CD14-positive monocyte (primary cell): ENCODE results near the gene PLCH2. TPM values are rescaled to one million over a fixed set of nuclear protein-coding genes. Genes with fewer than 3 reads are reported as not detected.
A peak's percentile ranks its signal among the peaks of the same experiment; 100 is the strongest.

Experiments used
- DNase-seq, 3 donors: peaks; one replicate each; pipeline ENCODE4 v3.0.0-alpha.2; 2011 to 2022
- H2AFZ ChIP-seq: 2 replicates; pipeline ENCODE4 v1.6.0; 2012; ENCODE audit warnings: mild to moderate bottlenecking, low read depth, low read length, inconsistent platforms; ENCODE audit not compliant: insufficient read depth, poor library complexity, severe bottlenecking
- H3K27ac ChIP-seq, 2 donors: 1 replicate in 1 of 2; 2 replicates in 1 of 2; pipeline ENCODE4 v1.5.1; 2012 to 2013; ENCODE audit warnings: low read length in 2 of 2, control low read depth in 1 of 2, inconsistent platforms in 1 of 2, low read depth in 1 of 2, mild to moderate bottlenecking in 1 of 2
- H3K27me3 ChIP-seq, 2 donors: one replicate each; pipeline versions ENCODE4 v1.6.0 to v1.6.1; 2011 to 2013; ENCODE audit warnings: low read length in 2 of 2; ENCODE audit not compliant: control insufficient read depth in 2 of 2, insufficient read depth in 2 of 2
- H3K36me3 ChIP-seq, 2 donors: replicated peaks in 1 of 2; 1 replicate in 1 of 2; 2 replicates in 1 of 2; pipeline versions ENCODE4 v1.5.1 to v1.6.1; 2012 to 2013; ENCODE audit warnings: low read length in 2 of 2, control low read depth in 1 of 2, inconsistent platforms in 1 of 2, mild to moderate bottlenecking in 1 of 2; ENCODE audit not compliant: insufficient read depth in 2 of 2, control insufficient read depth in 1 of 2
- H3K4me1 ChIP-seq, 2 donors: 1 replicate in 1 of 2; 2 replicates in 1 of 2; pipeline versions ENCODE4 v1.5.1 to v1.6.1; 2012 to 2013; ENCODE audit warnings: low read length in 2 of 2, control low read depth in 1 of 2, inconsistent platforms in 1 of 2, mild to moderate bottlenecking in 1 of 2, moderate library complexity in 1 of 2; ENCODE audit not compliant: insufficient read depth in 2 of 2, control insufficient read depth in 1 of 2
- H3K4me2 ChIP-seq: replicated peaks from 2 replicates; pipeline ENCODE3; 2012; ENCODE audit warnings: low read length, moderate library complexity, mild to moderate bottlenecking; ENCODE audit not compliant: poor library complexity, severe bottlenecking; ENCODE audit errors: extremely low read depth
- H3K4me3 ChIP-seq, 3 experiments: fragments of 200-600 bp in 1 of 3; sonication (generic) in 1 of 3; replicated peaks in 1 of 3; 1 replicate in 2 of 3; 2 replicates in 1 of 3; pipeline ENCODE4 v1.5.1; 2011 to 2013; ENCODE audit warnings: low read length in 3 of 3, mild to moderate bottlenecking in 3 of 3, control low read depth in 2 of 3, low read depth in 2 of 3, inconsistent platforms in 1 of 3, moderate library complexity in 1 of 3
- H3K79me2 ChIP-seq: 2 replicates; pipeline ENCODE4 v1.6.0; 2012; ENCODE audit warnings: mild to moderate bottlenecking, control low read depth, inconsistent platforms, low read length, moderate library complexity; ENCODE audit not compliant: insufficient read depth
- H3K9ac ChIP-seq: 2 replicates; pipeline ENCODE4 v1.6.0; 2017; ENCODE audit warnings: low read length, mild to moderate bottlenecking; ENCODE audit not compliant: insufficient read depth, poor library complexity, severe bottlenecking
- H3K9me3 ChIP-seq, 2 donors: replicated peaks in 1 of 2; 1 replicate in 1 of 2; 2 replicates in 1 of 2; pipeline versions ENCODE4 v1.5.1 to v1.6.1; 2012 to 2013; ENCODE audit warnings: low read length in 2 of 2, control low read depth in 1 of 2; ENCODE audit not compliant: control insufficient read depth in 1 of 2, insufficient read depth in 1 of 2
- H4K20me1 ChIP-seq: 2 replicates; pipeline ENCODE4 v1.6.0; 2012; ENCODE audit warnings: mild to moderate bottlenecking, low read length, control low read depth, moderate library complexity; ENCODE audit not compliant: insufficient read depth
- H3K27ac Mint-ChIP-seq, 7 donors: one replicate each; pipeline ENCODE4 v1.8.0; 2020; ENCODE audit warnings: mild to moderate bottlenecking in 7 of 7, mixed read lengths in 7 of 7, moderate library complexity in 6 of 7, inconsistent platforms in 2 of 7
- H3K27me3 Mint-ChIP-seq, 3 donors: one replicate each; pipeline ENCODE4 v1.8.0; 2021 to 2022; ENCODE audit warnings: low read depth in 3 of 3, mild to moderate bottlenecking in 3 of 3, mixed read lengths in 3 of 3, moderate library complexity in 3 of 3, inconsistent platforms in 1 of 3
- H3K36me3 Mint-ChIP-seq, 2 donors: one replicate each; pipeline ENCODE4 v1.8.0; 2020; ENCODE audit warnings: mixed read lengths in 2 of 2, inconsistent platforms in 1 of 2, mild to moderate bottlenecking in 1 of 2
- H3K4me1 Mint-ChIP-seq: one replicate; pipeline ENCODE4 v1.8.0; 2020; ENCODE audit warnings: mild to moderate bottlenecking, mixed read lengths
- H3K4me3 Mint-ChIP-seq, 2 donors: one replicate each; pipeline ENCODE4 v1.8.0; 2020; ENCODE audit warnings: mild to moderate bottlenecking in 2 of 2, mixed read lengths in 2 of 2, moderate library complexity in 1 of 2
- H3K9me3 Mint-ChIP-seq, 7 donors: one replicate each; pipeline ENCODE4 v1.8.0; 2020 to 2022; ENCODE audit warnings: mixed read lengths in 7 of 7, mild to moderate bottlenecking in 6 of 7, moderate library complexity in 6 of 7, inconsistent platforms in 2 of 7
- WGBS: methylation state at CpG from one replicate; pipeline ENCODE4 v1.1.5; 2013; ENCODE audit warnings: missing lambda C conversion rate; ENCODE audit not compliant: insufficient coverage; 5-methylcytosine and 5-hydroxymethylcytosine counted together
- intact Hi-C, 2 donors: fragments of 100-400 bp; cut with micrococcal nuclease; formaldehyde crosslinking; loops; one replicate each; pipeline versions ENCODE4 v1.15.0 to v1.15.1; 2023
- polyA plus RNA-seq, 3 donors: library from polyadenylated mRNA; depleted of rRNA in 1 of 3; unstranded in 2 of 3; stranded (reverse) in 1 of 3; fragments of 300-500 nt in 2 of 3; fragments of >200 nt in 1 of 3; fragmentation: Illumina TruSeq in 2 of 3; gene quantifications; 1 replicate in 2 of 3; 2 replicates in 1 of 3; pipeline ENCODE4 v1.2.3, GENCODE V29; 2012 to 2021
- TF ChIP-seq, protein P1 (sequence below): fragments of 200-600 bp; IDR thresholded peaks from one replicate; pipeline ENCODE4 v1.8.0; 2022; ENCODE audit warnings: antibody characterized with exemption, mild to moderate bottlenecking

The PLCH2 gene
- polyA plus RNA-seq, 3 donors, result 1.2 TPM; not detected in 2

DNA sequence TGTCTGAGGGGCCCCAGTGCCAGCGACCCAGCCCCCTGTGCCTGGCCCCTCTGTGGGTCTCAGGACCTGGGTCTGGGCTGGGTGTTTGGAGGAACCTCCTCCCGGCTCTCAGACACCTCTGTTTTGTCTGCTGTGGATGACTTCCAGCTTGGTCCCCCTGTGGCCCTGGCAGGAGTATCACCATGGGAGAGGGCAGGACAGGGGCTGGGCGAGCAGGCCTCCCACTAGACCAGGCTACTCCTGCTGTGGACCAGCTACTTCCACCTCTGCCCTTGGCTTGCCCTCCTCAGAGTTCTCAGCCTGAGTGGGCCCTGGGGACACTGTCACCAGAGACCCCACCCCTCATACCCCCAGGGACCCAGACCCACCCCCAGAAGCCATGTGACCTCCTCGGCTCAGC, 21.8 kb downstream of the PLCH2 start:
- no peaks in the 10 kb centered on the region for H3K9me3 ChIP-seq
- H4K20me1 ChIP-seq, result no peaks in the 10 kb centered on the region
- H3K27ac Mint-ChIP-seq, result peak overlapping the region in 3 of 7 donors; percentile 18 to 83 (median 45)
- H2AFZ ChIP-seq, result no peak overlapping the region
- 49% methylated on average over 3 of the region's 4 CpGs for WGBS
- no peaks in the 10 kb centered on the region for H3K27me3 ChIP-seq
- no peaks in the 10 kb centered on the region for H3K9me3 Mint-ChIP-seq
- no peaks in the 10 kb centered on the region for H3K36me3 ChIP-seq
- H3K4me3 Mint-ChIP-seq, result no peak overlapping the region
- no peak overlapping the region for H3K9ac ChIP-seq
- H3K27ac ChIP-seq, result no peak overlapping the region
- H3K4me1 Mint-ChIP-seq, result peaks cover 8% of the 10 kb centered on the region
- H3K4me3 ChIP-seq, result no peak overlapping the region
- H3K79me2 ChIP-seq, result no peaks in the 10 kb centered on the region
- intact Hi-C loops, result no loop called here
- H3K4me2 ChIP-seq, result no peak overlapping the region
- H3K36me3 Mint-ChIP-seq, result no peaks in the 10 kb centered on the region
- H3K4me1 ChIP-seq, result peaks cover 10 to 11% of the 10 kb centered on the region in 2 donors
- DNase-seq, result no peak
- H3K27me3 Mint-ChIP-seq, result peaks cover 1 to 4% (median 2%) of the 10 kb centered on the region in 3 donors
- TF ChIP-seq, protein P1, sequence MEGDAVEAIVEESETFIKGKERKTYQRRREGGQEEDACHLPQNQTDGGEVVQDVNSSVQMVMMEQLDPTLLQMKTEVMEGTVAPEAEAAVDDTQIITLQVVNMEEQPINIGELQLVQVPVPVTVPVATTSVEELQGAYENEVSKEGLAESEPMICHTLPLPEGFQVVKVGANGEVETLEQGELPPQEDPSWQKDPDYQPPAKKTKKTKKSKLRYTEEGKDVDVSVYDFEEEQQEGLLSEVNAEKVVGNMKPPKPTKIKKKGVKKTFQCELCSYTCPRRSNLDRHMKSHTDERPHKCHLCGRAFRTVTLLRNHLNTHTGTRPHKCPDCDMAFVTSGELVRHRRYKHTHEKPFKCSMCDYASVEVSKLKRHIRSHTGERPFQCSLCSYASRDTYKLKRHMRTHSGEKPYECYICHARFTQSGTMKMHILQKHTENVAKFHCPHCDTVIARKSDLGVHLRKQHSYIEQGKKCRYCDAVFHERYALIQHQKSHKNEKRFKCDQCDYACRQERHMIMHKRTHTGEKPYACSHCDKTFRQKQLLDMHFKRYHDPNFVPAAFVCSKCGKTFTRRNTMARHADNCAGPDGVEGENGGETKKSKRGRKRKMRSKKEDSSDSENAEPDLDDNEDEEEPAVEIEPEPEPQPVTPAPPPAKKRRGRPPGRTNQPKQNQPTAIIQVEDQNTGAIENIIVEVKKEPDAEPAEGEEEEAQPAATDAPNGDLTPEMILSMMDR, result no peak

DNA sequence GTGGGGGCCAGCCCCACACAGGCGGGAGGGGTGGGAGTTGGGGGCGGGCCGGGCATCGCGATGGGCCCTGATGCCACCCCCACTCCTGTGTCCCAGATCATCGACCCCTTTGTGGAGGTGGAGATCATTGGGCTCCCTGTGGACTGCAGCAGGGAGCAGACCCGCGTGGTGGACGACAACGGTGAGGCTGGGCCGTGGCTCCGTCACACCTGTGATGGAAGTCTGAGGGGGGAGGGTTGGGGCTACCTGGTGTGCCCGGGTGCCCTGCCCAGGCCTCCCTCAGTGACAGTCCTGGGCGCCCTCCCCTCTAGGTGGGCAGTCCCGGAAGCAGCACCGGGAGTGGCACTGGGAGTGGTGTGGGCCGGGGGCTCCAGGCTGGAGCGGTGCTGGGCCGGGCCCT, 22.6 kb downstream of the PLCH2 start:
- TF ChIP-seq, protein P1, result no peak
- Mint-ChIP-seq H3K4me3 (no peak overlapping the region), H3K27me3 (peaks cover 0 to 5% (median 4%) of the 10 kb centered on the region in 3 donors), H3K36me3 (no peaks in the 10 kb centered on the region), H3K9me3 (no peaks in the 10 kb centered on the region), H3K4me1 (peaks cover 8% of the 10 kb centered on the region), H3K27ac (no peak overlapping the region)
- Histone ChIP-seq H3K27me3 (no peaks in the 10 kb centered on the region), H3K4me2 (no peak overlapping the region), H3K79me2 (no peaks in the 10 kb centered on the region), H3K4me3 (no peak overlapping the region), H4K20me1 (no peaks in the 10 kb centered on the region), H3K36me3 (no peaks in the 10 kb centered on the region), H3K9me3 (no peaks in the 10 kb centered on the region), H3K9ac (no peak overlapping the region), H2AFZ (no peak overlapping the region), H3K27ac (no peak overlapping the region), H3K4me1 (peaks cover 10 to 11% of the 10 kb centered on the region in 2 donors)
- DNase-seq, result no peak
- 90% methylated on average over 13 of the region's 19 CpGs for WGBS
- intact Hi-C loops, result no loop called here
